IMR-90 (cell line): ENCODE measurements around the gene PLXDC1.

ENCODE experiments used
- CEBPB ChIP-seq: IDR thresholded peaks from 2 replicates; pipeline ENCODE4 v1.6.1; 2012; ENCODE audit warnings: low read depth, low read length, improper control_type of control experiment
- CHD1 ChIP-seq: IDR thresholded peaks from 2 replicates; pipeline ENCODE4 v1.6.1; 2012; ENCODE audit warnings: low read depth, low read length, improper control_type of control experiment
- MXI1 ChIP-seq: IDR thresholded peaks from 2 replicates; pipeline ENCODE4 v1.6.1; 2012; ENCODE audit warnings: low read depth, mild to moderate bottlenecking, low read length, moderate library complexity, borderline replicate concordance
- NFE2L2 ChIP-seq: fragments of 150-350 bp; IDR thresholded peaks from 2 replicates; pipeline ENCODE4 v1.6.1; 2016; ENCODE audit warnings: low read depth, mild to moderate bottlenecking, low read length
- POLR2A ChIP-seq: IDR thresholded peaks from 2 replicates; pipeline ENCODE4 v1.6.1; 2012; ENCODE audit warnings: mild to moderate bottlenecking, low read depth, low read length
- RCOR1 ChIP-seq: IDR thresholded peaks from 2 replicates; pipeline ENCODE4 v1.6.1; 2012; ENCODE audit warnings: mild to moderate bottlenecking, low read length, improper control_type of control experiment; ENCODE audit not compliant: insufficient replicate concordance
- RFX5 ChIP-seq: IDR thresholded peaks from 2 replicates; pipeline ENCODE4 v1.8.0; 2012; ENCODE audit warnings: low read depth, mild to moderate bottlenecking, low read length, moderate library complexity
- TF ChIP-seq, protein P1 (sequence below): conservative IDR thresholded peaks from 2 replicates; pipeline ENCODE4 v1.5.1; 2012; ENCODE audit warnings: mild to moderate bottlenecking, low read depth, low read length, improper control_type of control experiment

DNA sequence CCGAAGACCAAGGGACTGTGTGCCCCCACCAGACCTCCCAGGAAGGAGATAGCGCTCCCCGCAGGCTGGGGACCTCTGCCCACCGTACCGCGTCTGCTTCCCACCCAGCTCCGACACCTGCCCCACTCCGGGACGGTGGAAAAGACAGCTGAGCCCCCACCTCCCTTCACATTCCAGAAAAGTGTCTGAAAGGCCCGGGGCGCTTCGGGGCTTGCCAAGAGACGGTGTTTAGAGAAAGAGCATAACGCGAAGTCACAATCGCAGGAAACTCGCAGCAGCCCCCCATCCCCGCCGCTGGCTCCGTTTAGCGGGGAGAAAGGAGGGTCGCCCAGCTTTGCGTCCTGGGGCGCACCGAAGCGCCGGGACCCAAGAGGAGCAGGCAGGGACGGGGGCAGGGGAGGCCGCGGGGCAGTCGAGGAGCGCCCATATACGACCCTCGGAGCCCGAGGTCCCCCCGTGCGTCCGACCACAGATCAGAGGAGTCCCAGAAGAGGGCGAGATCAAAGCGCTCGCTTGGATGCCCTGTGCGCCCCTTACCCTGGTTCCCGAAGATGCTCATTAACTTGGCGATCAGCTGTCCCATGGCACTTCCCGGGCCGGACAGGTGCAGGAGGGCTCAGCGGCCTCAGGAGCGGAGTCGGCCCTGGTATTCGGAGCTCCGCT, 13.9 kb upstream of the PLXDC1 start:
- TF ChIP-seq POLR2A = no peak
- TF ChIP-seq, protein P1, sequence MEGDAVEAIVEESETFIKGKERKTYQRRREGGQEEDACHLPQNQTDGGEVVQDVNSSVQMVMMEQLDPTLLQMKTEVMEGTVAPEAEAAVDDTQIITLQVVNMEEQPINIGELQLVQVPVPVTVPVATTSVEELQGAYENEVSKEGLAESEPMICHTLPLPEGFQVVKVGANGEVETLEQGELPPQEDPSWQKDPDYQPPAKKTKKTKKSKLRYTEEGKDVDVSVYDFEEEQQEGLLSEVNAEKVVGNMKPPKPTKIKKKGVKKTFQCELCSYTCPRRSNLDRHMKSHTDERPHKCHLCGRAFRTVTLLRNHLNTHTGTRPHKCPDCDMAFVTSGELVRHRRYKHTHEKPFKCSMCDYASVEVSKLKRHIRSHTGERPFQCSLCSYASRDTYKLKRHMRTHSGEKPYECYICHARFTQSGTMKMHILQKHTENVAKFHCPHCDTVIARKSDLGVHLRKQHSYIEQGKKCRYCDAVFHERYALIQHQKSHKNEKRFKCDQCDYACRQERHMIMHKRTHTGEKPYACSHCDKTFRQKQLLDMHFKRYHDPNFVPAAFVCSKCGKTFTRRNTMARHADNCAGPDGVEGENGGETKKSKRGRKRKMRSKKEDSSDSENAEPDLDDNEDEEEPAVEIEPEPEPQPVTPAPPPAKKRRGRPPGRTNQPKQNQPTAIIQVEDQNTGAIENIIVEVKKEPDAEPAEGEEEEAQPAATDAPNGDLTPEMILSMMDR = no peak
- TF ChIP-seq NFE2L2 = no peak
- TF ChIP-seq MXI1 = no peak
- TF ChIP-seq CHD1 = no peak
- TF ChIP-seq RCOR1 = no peak
- TF ChIP-seq CEBPB = no peak
- TF ChIP-seq RFX5 = no peak
